Hepatic stellate cell (primary cell): ENCODE data around the gene SHISA5.
"Not testable (repeated sequence)": the region's sequence is repeated elsewhere in the genome, so short reads cannot be mapped to it uniquely, and the experiment has no call there.

ENCODE experiments used
- DNase-seq: peaks from one replicate; pipeline ENCODE4 v3.0.0; 2011; ENCODE audit warnings: low spot score

Gene SHISA5

GRCh38 chr3:48477959-48478520 lies 25.9 kb downstream of the SHISA5 start:
- DNase-seq, result no peak

GRCh38 chr3:48476426-48477053 lies 27.4 kb downstream of the SHISA5 start:
- DNase-seq, result no peak

GRCh38 chr3:48475188-48475587 lies 28.8 kb downstream of the SHISA5 start:
- DNase-seq, result no peak

GRCh38 chr3:48474619-48475018 lies 29.4 kb downstream of the SHISA5 start:
- no peak for DNase-seq

GRCh38 chr3:48474031-48474430 lies 29.9 kb downstream of the SHISA5 start:
- DNase-seq, result not testable (repeated sequence)

- no peak for DNase-seq
Observed at GRCh38 chr3:48473617-48473952, 30.4 kb downstream of the SHISA5 start.

GRCh38 chr3:48472923-48473616 lies 30.9 kb downstream of the SHISA5 start:
- DNase-seq, result peak; percentile 94

GRCh38 chr3:48472673-48472922 lies 31.4 kb downstream of the SHISA5 start:
- no peak for DNase-seq

GRCh38 chr3:48470286-48470685 lies 33.7 kb downstream of the SHISA5 start:
- DNase-seq, result no peak

- no peak for DNase-seq
Observed at GRCh38 chr3:48469046-48469915, 34.7 kb downstream of the SHISA5 start.

- DNase-seq, result no peak
Observed at GRCh38 chr3:48468329-48468731, 35.6 kb downstream of the SHISA5 start.

GRCh38 chr3:48467473-48468267 lies 36.3 kb downstream of the SHISA5 start:
- no peak for DNase-seq

GRCh38 chr3:48467110-48467454 lies 36.9 kb downstream of the SHISA5 start:
- DNase-seq, result no peak

- no peak for DNase-seq
Observed at GRCh38 chr3:48466386-48467109, 37.4 kb downstream of the SHISA5 start.

GRCh38 chr3:48465531-48466378 lies 38.2 kb downstream of the SHISA5 start:
- peak; percentile 99 for DNase-seq

GRCh38 chr3:48465237-48465530 lies 38.8 kb downstream of the SHISA5 start:
- DNase-seq, result no peak

GRCh38 chr3:48464713-48465221 lies 39.2 kb downstream of the SHISA5 start:
- DNase-seq, result no peak

GRCh38 chr3:48463703-48464102 lies 40.3 kb downstream of the SHISA5 start:
- no peak for DNase-seq

- not testable (repeated sequence) for DNase-seq
Observed at GRCh38 chr3:48461767-48462166, 42.2 kb downstream of the SHISA5 start.

GRCh38 chr3:48460517-48460902 lies 43.5 kb downstream of the SHISA5 start:
- no peak for DNase-seq
